Right ventricle myocardium inferior (tissue), 1 donor: ENCODE results near the gene TMEM69. TPM values are rescaled to one million over a fixed set of nuclear protein-coding genes. Genes with fewer than 3 reads are reported as not detected.
"Not testable (repeated sequence)": the region's sequence is repeated elsewhere in the genome, so short reads cannot be mapped to it uniquely, and the experiment has no call there.

Experiments used
- ATAC-seq: fragments of 200-7000 bp; cut with Tn5 transposase; one replicate; pipeline ENCODE4 v1.9.1; 2020; ENCODE audit warnings: mild to moderate bottlenecking, moderate library complexity
- DNase-seq: peaks from one replicate; pipeline ENCODE4 v3.0.0; 2021; ENCODE audit errors: missing footprints
- intact Hi-C: fragments of 100-400 bp; cut with DNase I; formaldehyde crosslinking; loops from one replicate; pipeline ENCODE4 v1.11.0; 2022
- total RNA-seq: library from RNA; stranded (reverse); fragmentation: NEBNext Ultra II Directional; extraction: Animal tissue kit (Norgen Biotek cat#: 25700); gene quantifications from one replicate; pipeline ENCODE4 v1.2.1, GENCODE V29; 2021
- donor health status: DM: no; HTN: yes; CAD: no; lungs with severe emphysema.

The TMEM69 gene
- total RNA-seq, 1 donor from 2014 or later: 22.1 TPM

GRCh38 chr1:45722809-45723208 lies 34.8 kb downstream of the TMEM69 start:
- intact Hi-C loops: no loop called here
- DNase-seq: no peak
- ATAC-seq: peak; percentile 67

GRCh38 chr1:45723248-45723930 lies 35.4 kb downstream of the TMEM69 start:
- intact Hi-C loops: no loop called here
- no peak for ATAC-seq
- DNase-seq: no peak

DNA sequence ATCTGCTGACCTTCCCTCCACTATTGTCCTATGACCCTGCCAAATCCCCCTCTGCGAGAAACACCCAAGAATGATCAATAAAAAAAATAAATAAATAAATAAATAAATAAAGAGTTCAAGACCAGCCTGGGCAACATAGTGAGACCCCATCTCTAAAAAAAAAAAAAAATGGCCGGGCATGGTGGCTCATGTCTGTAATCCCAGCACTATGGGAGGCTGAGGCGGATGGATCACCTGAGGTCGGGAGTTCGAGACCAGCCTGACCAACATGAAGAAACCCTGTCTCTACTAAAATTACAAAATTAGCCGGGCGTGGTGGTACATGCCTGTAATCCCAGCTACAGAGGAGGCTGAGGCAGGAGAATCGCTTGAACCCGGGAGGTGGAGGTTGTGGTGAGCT lies 38.0 kb downstream of the TMEM69 start:
- DNase-seq, ATAC-seq, intact Hi-C loops: not testable (repeated sequence)

DNA sequence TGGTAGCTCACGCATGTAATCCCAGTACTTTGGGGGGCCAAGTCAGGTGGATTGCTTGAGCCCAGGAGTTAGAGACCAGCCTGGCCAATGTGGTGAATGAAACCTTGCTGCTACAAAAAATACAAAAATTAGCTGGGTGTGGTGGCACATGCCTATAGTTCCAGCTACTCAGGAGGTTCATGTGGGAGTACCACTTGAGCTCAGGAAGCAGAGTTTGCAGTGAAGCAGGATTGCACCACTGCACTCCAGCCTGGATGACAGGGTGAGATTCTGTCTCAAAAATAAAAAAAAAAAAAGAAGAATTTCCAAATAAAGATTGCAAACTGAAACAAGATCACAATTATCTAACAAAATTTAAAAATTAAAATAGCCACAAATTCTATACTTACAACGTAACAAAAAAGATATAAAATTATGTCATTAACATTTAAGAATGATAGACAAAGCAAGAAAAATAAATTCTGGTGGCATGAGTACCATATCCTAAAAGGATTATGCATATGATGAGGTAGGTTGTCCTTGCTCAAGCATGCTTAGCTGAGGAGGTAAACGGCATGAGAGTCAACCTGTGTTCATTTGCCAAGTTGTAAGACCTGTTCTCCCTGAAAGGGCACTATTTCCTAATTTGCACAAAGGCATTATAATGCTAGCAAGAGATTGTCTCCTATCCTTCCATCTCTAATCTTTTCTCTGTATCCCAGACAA lies 42.2 kb downstream of the TMEM69 start:
- intact Hi-C loops: no loop called here
- no peak for ATAC-seq

GRCh38 chr1:45730780-45731319 lies 42.9 kb downstream of the TMEM69 start:
- intact Hi-C loops: no loop called here
- ATAC-seq (no peak), DNase-seq (no peak)

More for the DNA sequence above, 42.2 kb downstream of the TMEM69 start:
- DNase-seq: no peak

- ATAC-seq (no peak), DNase-seq (no peak)
- intact Hi-C loops: no loop called here
Observed at GRCh38 chr1:45739137-45739536, 51.2 kb downstream of the TMEM69 start.

GRCh38 chr1:45739641-45740156 lies 51.7 kb downstream of the TMEM69 start:
- ATAC-seq, DNase-seq, intact Hi-C loops: not testable (repeated sequence)

Other genes starting within 250 kb of the TMEM69 start
- gene TESK2, start 197.0 kb upstream of the TMEM69 start, total RNA-seq: 1.5 TPM
- gene CCDC163, start 188.1 kb upstream of the TMEM69 start, total RNA-seq: 0.41 TPM
- gene MMACHC, start 187.9 kb upstream of the TMEM69 start, total RNA-seq: 26.0 TPM
- 314 TPM for gene PRDX1, start 166.3 kb upstream of the TMEM69 start, total RNA-seq
- gene AKR1A1, start 137.4 kb upstream of the TMEM69 start, total RNA-seq: 55.9 TPM
- gene NASP, start 104.1 kb upstream of the TMEM69 start, total RNA-seq: 28.5 TPM
- gene CCDC17, start 64.1 kb upstream of the TMEM69 start, total RNA-seq: 1.2 TPM
- gene GPBP1L1, start 1.6 kb upstream of the TMEM69 start, total RNA-seq: 74.0 TPM
- gene IPP, start 62.5 kb downstream of the TMEM69 start, total RNA-seq: 11.6 TPM
- gene MAST2, start 115.4 kb downstream of the TMEM69 start, total RNA-seq: 100 TPM